CD14-positive monocyte (primary cell): ENCODE data around the gene CNDP2. TPM values are rescaled to one million over a fixed set of nuclear protein-coding genes. Genes with fewer than 3 reads are reported as not detected.

Source experiments
- DNase-seq, 3 donors: peaks; one replicate each; pipeline ENCODE4 v3.0.0-alpha.2; 2011 to 2022
- H2AFZ ChIP-seq: 2 replicates; pipeline ENCODE4 v1.6.0; 2012; ENCODE audit warnings: mild to moderate bottlenecking, low read depth, low read length, inconsistent platforms; ENCODE audit not compliant: insufficient read depth, poor library complexity, severe bottlenecking
- H3K27ac ChIP-seq, 2 donors: 1 replicate in 1 of 2; 2 replicates in 1 of 2; pipeline ENCODE4 v1.5.1; 2012 to 2013; ENCODE audit warnings: low read length in 2 of 2, control low read depth in 1 of 2, inconsistent platforms in 1 of 2, low read depth in 1 of 2, mild to moderate bottlenecking in 1 of 2
- H3K27me3 ChIP-seq, 2 donors: one replicate each; pipeline versions ENCODE4 v1.6.0 to v1.6.1; 2011 to 2013; ENCODE audit warnings: low read length in 2 of 2; ENCODE audit not compliant: control insufficient read depth in 2 of 2, insufficient read depth in 2 of 2
- H3K36me3 ChIP-seq, 2 donors: replicated peaks in 1 of 2; 1 replicate in 1 of 2; 2 replicates in 1 of 2; pipeline versions ENCODE4 v1.5.1 to v1.6.1; 2012 to 2013; ENCODE audit warnings: low read length in 2 of 2, control low read depth in 1 of 2, inconsistent platforms in 1 of 2, mild to moderate bottlenecking in 1 of 2; ENCODE audit not compliant: insufficient read depth in 2 of 2, control insufficient read depth in 1 of 2
- H3K4me1 ChIP-seq, 2 donors: 1 replicate in 1 of 2; 2 replicates in 1 of 2; pipeline versions ENCODE4 v1.5.1 to v1.6.1; 2012 to 2013; ENCODE audit warnings: low read length in 2 of 2, control low read depth in 1 of 2, inconsistent platforms in 1 of 2, mild to moderate bottlenecking in 1 of 2, moderate library complexity in 1 of 2; ENCODE audit not compliant: insufficient read depth in 2 of 2, control insufficient read depth in 1 of 2
- H3K4me2 ChIP-seq: replicated peaks from 2 replicates; pipeline ENCODE3; 2012; ENCODE audit warnings: low read length, moderate library complexity, mild to moderate bottlenecking; ENCODE audit not compliant: poor library complexity, severe bottlenecking; ENCODE audit errors: extremely low read depth
- H3K4me3 ChIP-seq, 3 experiments: fragments of 200-600 bp in 1 of 3; sonication (generic) in 1 of 3; replicated peaks in 1 of 3; 1 replicate in 2 of 3; 2 replicates in 1 of 3; pipeline ENCODE4 v1.5.1; 2011 to 2013; ENCODE audit warnings: low read length in 3 of 3, mild to moderate bottlenecking in 3 of 3, control low read depth in 2 of 3, low read depth in 2 of 3, inconsistent platforms in 1 of 3, moderate library complexity in 1 of 3
- H3K79me2 ChIP-seq: 2 replicates; pipeline ENCODE4 v1.6.0; 2012; ENCODE audit warnings: mild to moderate bottlenecking, control low read depth, inconsistent platforms, low read length, moderate library complexity; ENCODE audit not compliant: insufficient read depth
- H3K9ac ChIP-seq: 2 replicates; pipeline ENCODE4 v1.6.0; 2017; ENCODE audit warnings: low read length, mild to moderate bottlenecking; ENCODE audit not compliant: insufficient read depth, poor library complexity, severe bottlenecking
- H3K9me3 ChIP-seq, 2 donors: replicated peaks in 1 of 2; 1 replicate in 1 of 2; 2 replicates in 1 of 2; pipeline versions ENCODE4 v1.5.1 to v1.6.1; 2012 to 2013; ENCODE audit warnings: low read length in 2 of 2, control low read depth in 1 of 2; ENCODE audit not compliant: control insufficient read depth in 1 of 2, insufficient read depth in 1 of 2
- H4K20me1 ChIP-seq: 2 replicates; pipeline ENCODE4 v1.6.0; 2012; ENCODE audit warnings: mild to moderate bottlenecking, low read length, control low read depth, moderate library complexity; ENCODE audit not compliant: insufficient read depth
- H3K27ac Mint-ChIP-seq, 7 donors: one replicate each; pipeline ENCODE4 v1.8.0; 2020; ENCODE audit warnings: mild to moderate bottlenecking in 7 of 7, mixed read lengths in 7 of 7, moderate library complexity in 6 of 7, inconsistent platforms in 2 of 7
- H3K27me3 Mint-ChIP-seq, 3 donors: one replicate each; pipeline ENCODE4 v1.8.0; 2021 to 2022; ENCODE audit warnings: low read depth in 3 of 3, mild to moderate bottlenecking in 3 of 3, mixed read lengths in 3 of 3, moderate library complexity in 3 of 3, inconsistent platforms in 1 of 3
- H3K36me3 Mint-ChIP-seq, 2 donors: one replicate each; pipeline ENCODE4 v1.8.0; 2020; ENCODE audit warnings: mixed read lengths in 2 of 2, inconsistent platforms in 1 of 2, mild to moderate bottlenecking in 1 of 2
- H3K4me1 Mint-ChIP-seq: one replicate; pipeline ENCODE4 v1.8.0; 2020; ENCODE audit warnings: mild to moderate bottlenecking, mixed read lengths
- H3K4me3 Mint-ChIP-seq, 2 donors: one replicate each; pipeline ENCODE4 v1.8.0; 2020; ENCODE audit warnings: mild to moderate bottlenecking in 2 of 2, mixed read lengths in 2 of 2, moderate library complexity in 1 of 2
- H3K9me3 Mint-ChIP-seq, 7 donors: one replicate each; pipeline ENCODE4 v1.8.0; 2020 to 2022; ENCODE audit warnings: mixed read lengths in 7 of 7, mild to moderate bottlenecking in 6 of 7, moderate library complexity in 6 of 7, inconsistent platforms in 2 of 7
- WGBS: methylation state at CpG from one replicate; pipeline ENCODE4 v1.1.5; 2013; ENCODE audit warnings: missing lambda C conversion rate; ENCODE audit not compliant: insufficient coverage; 5-methylcytosine and 5-hydroxymethylcytosine counted together
- intact Hi-C, 2 donors: fragments of 100-400 bp; cut with micrococcal nuclease; formaldehyde crosslinking; loops; one replicate each; pipeline versions ENCODE4 v1.15.0 to v1.15.1; 2023
- polyA plus RNA-seq, 3 donors: library from polyadenylated mRNA; depleted of rRNA in 1 of 3; unstranded in 2 of 3; stranded (reverse) in 1 of 3; fragments of 300-500 nt in 2 of 3; fragments of >200 nt in 1 of 3; fragmentation: Illumina TruSeq in 2 of 3; gene quantifications; 1 replicate in 2 of 3; 2 replicates in 1 of 3; pipeline ENCODE4 v1.2.3, GENCODE V29; 2012 to 2021
- TF ChIP-seq, protein P1 (sequence below): fragments of 200-600 bp; IDR thresholded peaks from one replicate; pipeline ENCODE4 v1.8.0; 2022; ENCODE audit warnings: antibody characterized with exemption, mild to moderate bottlenecking

CNDP2 gene
- polyA plus RNA-seq, 3 donors = 103 to 186 (median 122) TPM

GRCh38 chr18:74551936-74552555 is 55.9 kb downstream of the CNDP2 start:
- Mint-ChIP-seq H3K4me1 (peaks cover 1% of the 10 kb centered on the region), H3K36me3 (no peaks in the 10 kb centered on the region), H3K27me3 (peaks cover 6 to 9% (median 6%) of the 10 kb centered on the region in 3 donors), H3K27ac (no peak overlapping the region), H3K4me3 (no peak overlapping the region), H3K9me3 (peaks cover 0 to 17% (median 9%) of the 10 kb centered on the region in 7 donors)
- H3K9ac ChIP-seq = no peak overlapping the region
- no peaks in the 10 kb centered on the region for H3K36me3 ChIP-seq
- intact Hi-C loops = loop anchor here (2.0 to 5.0 kb wide), 2 partner anchors 199 to 355 kb away; no protein-coding TSS in a partner anchor
- no peak overlapping the region for H3K4me2 ChIP-seq
- no peak overlapping the region for H2AFZ ChIP-seq
- H4K20me1 ChIP-seq = no peaks in the 10 kb centered on the region
- no peaks in the 10 kb centered on the region for H3K4me1 ChIP-seq
- TF ChIP-seq, protein P1, sequence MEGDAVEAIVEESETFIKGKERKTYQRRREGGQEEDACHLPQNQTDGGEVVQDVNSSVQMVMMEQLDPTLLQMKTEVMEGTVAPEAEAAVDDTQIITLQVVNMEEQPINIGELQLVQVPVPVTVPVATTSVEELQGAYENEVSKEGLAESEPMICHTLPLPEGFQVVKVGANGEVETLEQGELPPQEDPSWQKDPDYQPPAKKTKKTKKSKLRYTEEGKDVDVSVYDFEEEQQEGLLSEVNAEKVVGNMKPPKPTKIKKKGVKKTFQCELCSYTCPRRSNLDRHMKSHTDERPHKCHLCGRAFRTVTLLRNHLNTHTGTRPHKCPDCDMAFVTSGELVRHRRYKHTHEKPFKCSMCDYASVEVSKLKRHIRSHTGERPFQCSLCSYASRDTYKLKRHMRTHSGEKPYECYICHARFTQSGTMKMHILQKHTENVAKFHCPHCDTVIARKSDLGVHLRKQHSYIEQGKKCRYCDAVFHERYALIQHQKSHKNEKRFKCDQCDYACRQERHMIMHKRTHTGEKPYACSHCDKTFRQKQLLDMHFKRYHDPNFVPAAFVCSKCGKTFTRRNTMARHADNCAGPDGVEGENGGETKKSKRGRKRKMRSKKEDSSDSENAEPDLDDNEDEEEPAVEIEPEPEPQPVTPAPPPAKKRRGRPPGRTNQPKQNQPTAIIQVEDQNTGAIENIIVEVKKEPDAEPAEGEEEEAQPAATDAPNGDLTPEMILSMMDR = peak; percentile 92
- no peaks in the 10 kb centered on the region for H3K27me3 ChIP-seq
- H3K9me3 ChIP-seq = peaks cover 8 to 10% of the 10 kb centered on the region in 2 donors
- peak; percentile 74 to 85 (median 80) for DNase-seq
- H3K79me2 ChIP-seq = no peaks in the 10 kb centered on the region
- 16% methylated on average over 2 of the region's 5 CpGs for WGBS
- H3K27ac ChIP-seq = no peak overlapping the region
- H3K4me3 ChIP-seq = no peak overlapping the region

GRCh38 chr18:74556126-74556525 is 60.0 kb downstream of the CNDP2 start:
- no peaks in the 10 kb centered on the region for H3K27me3 ChIP-seq
- intact Hi-C loops = no loop called here
- DNase-seq = no peak
- Mint-ChIP-seq H3K27ac (no peak overlapping the region), H3K9me3 (no peaks in the 10 kb centered on the region), H3K36me3 (no peaks in the 10 kb centered on the region), H3K27me3 (peaks cover 5 to 13% (median 6%) of the 10 kb centered on the region in 3 donors), H3K4me1 (peaks cover 1% of the 10 kb centered on the region), H3K4me3 (no peak overlapping the region)
- no peak overlapping the region for H3K9ac ChIP-seq
- H3K4me1 ChIP-seq = no peaks in the 10 kb centered on the region
- no peak overlapping the region for H3K27ac ChIP-seq
- H4K20me1 ChIP-seq = no peaks in the 10 kb centered on the region
- no peaks in the 10 kb centered on the region for H3K9me3 ChIP-seq
- no peaks in the 10 kb centered on the region for H3K79me2 ChIP-seq
- no peak overlapping the region for H3K4me2 ChIP-seq
- TF ChIP-seq, protein P1 = no peak
- H3K36me3 ChIP-seq = no peaks in the 10 kb centered on the region
- no peak overlapping the region for H3K4me3 ChIP-seq
- no peak overlapping the region for H2AFZ ChIP-seq
- whole genome bisulfite sequencing = 100% methylated on average over 3 of the region's 11 CpGs
